ENCODE data around the gene RMDN3.

The RMDN3 gene

GRCh38 chr15:40771242-40771641 lies 16.2 kb upstream of the RMDN3 start:
- DNase-seq = no peak

- no peak for DNase-seq
These were observed 15.2 kb upstream of the RMDN3 start for GRCh38 chr15:40770147-40770721.

- DNase-seq = peak; percentile 58
These were observed 14.5 kb upstream of the RMDN3 start, which contains the start of gene C15orf62 for GRCh38 chr15:40769274-40770146. Gene C15orf62, plus strand, starts transcription at chr15:40769980. Its CDS starts 516 bp downstream, at chr15:40770496.

GRCh38 chr15:40768521-40769273 lies 13.6 kb upstream of the RMDN3 start:
- no peak for DNase-seq

- no peak for DNase-seq
These were observed 12.9 kb upstream of the RMDN3 start for GRCh38 chr15:40767838-40768500.

GRCh38 chr15:40766906-40767837 lies 12.1 kb upstream of the RMDN3 start:
- DNase-seq = no peak

GRCh38 chr15:40766194-40766815 lies 11.3 kb upstream of the RMDN3 start:
- DNase-seq = no peak

GRCh38 chr15:40764629-40765103 lies 9.6 kb upstream of the RMDN3 start:
- DNase-seq = no peak

- no peak for DNase-seq
These were observed 9.0 kb upstream of the RMDN3 start, which contains the start of gene GCHFR for GRCh38 chr15:40763801-40764628. Gene GCHFR, plus strand, starts transcription at chr15:40764068. Its CDS starts 113 bp downstream, at chr15:40764181.

GRCh38 chr15:40762919-40763800 lies 8.1 kb upstream of the RMDN3 start:
- no peak for DNase-seq

GRCh38 chr15:40759961-40760360 lies 4.9 kb upstream of the RMDN3 start:
- DNase-seq = no peak

GRCh38 chr15:40756938-40757337 lies 1.9 kb upstream of the RMDN3 start:
- no peak for DNase-seq

- DNase-seq = no peak
These were observed 756 bp upstream of the RMDN3 start for GRCh38 chr15:40755812-40756208.

GRCh38 chr15:40754574-40754882 lies 526 bp downstream of the RMDN3 start:
- no peak for DNase-seq

GRCh38 chr15:40751745-40752144 lies 3.3 kb downstream of the RMDN3 start:
- DNase-seq = no peak

GRCh38 chr15:40750885-40751284 lies 4.2 kb downstream of the RMDN3 start:
- DNase-seq = no peak

- DNase-seq = no peak
These were observed 5.9 kb downstream of the RMDN3 start for GRCh38 chr15:40749151-40749630.

GRCh38 chr15:40747685-40748631 lies 7.1 kb downstream of the RMDN3 start:
- no peak for DNase-seq
